Subcutaneous abdominal adipose tissue (tissue), 5 donors: ENCODE data around the gene XPNPEP3.

Source experiments
- H3K27ac ChIP-seq: one replicate; pipeline ENCODE4 v1.7.0; 2013; ENCODE audit warnings: low read depth, mild to moderate bottlenecking, inconsistent platforms, low read length, moderate library complexity
- H3K27me3 ChIP-seq, 5 donors: one replicate each; pipeline ENCODE4 v1.7.0; 2013; ENCODE audit warnings: low read length in 5 of 5, inconsistent platforms in 1 of 5; ENCODE audit not compliant: control insufficient read depth in 5 of 5, insufficient read depth in 4 of 5
- H3K36me3 ChIP-seq, 5 donors: one replicate each; pipeline ENCODE4 v1.7.0; 2013; ENCODE audit warnings: low read length in 5 of 5; ENCODE audit not compliant: control insufficient read depth in 5 of 5, insufficient read depth in 5 of 5
- H3K4me1 ChIP-seq, 5 donors: one replicate each; pipeline ENCODE4 v1.7.0; 2013; ENCODE audit warnings: low read length in 5 of 5, mild to moderate bottlenecking in 3 of 5, moderate library complexity in 1 of 5; ENCODE audit not compliant: control insufficient read depth in 5 of 5, insufficient read depth in 5 of 5
- H3K4me3 ChIP-seq, 5 donors: one replicate each; pipeline ENCODE4 v1.7.0; 2013; ENCODE audit warnings: low read length in 5 of 5, low read depth in 1 of 5
- H3K9ac ChIP-seq, 5 donors: one replicate each; pipeline ENCODE4 v1.7.0; 2013; ENCODE audit warnings: low read length in 5 of 5, mild to moderate bottlenecking in 4 of 5, moderate library complexity in 3 of 5
- H3K9me3 ChIP-seq, 5 donors: one replicate each; pipeline ENCODE4 v1.7.0; 2013; ENCODE audit warnings: low read length in 5 of 5; ENCODE audit not compliant: control insufficient read depth in 5 of 5
- donor health status: healthy.
- donor health status: healthy.
- donor health status: healthy.
- donor health status: healthy.
- donor health status: healthy.

XPNPEP3 gene

DNA sequence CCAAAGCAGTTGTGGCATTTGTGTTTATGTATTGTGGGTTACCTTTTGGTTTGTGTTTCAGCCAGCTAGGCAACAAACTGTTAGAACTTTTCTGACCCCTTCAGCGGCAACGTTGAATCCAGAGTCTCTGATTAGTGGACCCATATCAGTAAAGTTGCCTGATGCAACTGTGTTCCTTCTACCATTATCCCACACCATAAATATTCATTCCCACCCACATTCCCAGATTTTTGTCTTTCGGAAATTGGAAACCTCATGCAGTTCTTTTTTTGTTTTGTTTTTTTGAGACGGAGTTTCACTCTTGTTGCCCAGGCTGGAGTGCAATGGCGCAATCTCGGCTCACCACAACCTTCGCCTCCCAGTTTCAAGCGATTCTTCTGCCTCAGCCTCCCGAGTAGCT, 63.6 kb downstream of the XPNPEP3 start:
- Histone ChIP-seq H3K27me3 (no peaks in the 10 kb centered on the region), H3K36me3 (peaks cover 10 to 49% (median 29%) of the 10 kb centered on the region in 5 donors), H3K9ac (no peak overlapping the region), H3K4me1 (peaks cover 0 to 15% (median 6%) of the 10 kb centered on the region in 5 donors), H3K4me3 (no peak overlapping the region), H3K27ac (peak overlapping the region; percentile 40), H3K9me3 (no peaks in the 10 kb centered on the region)

GRCh38 chr22:40922484-40923303, 65.7 kb downstream of the XPNPEP3 start:
- H3K4me3 ChIP-seq, result peak overlapping the region in 1 of 5 donors; percentile 37
- H3K27me3 ChIP-seq, result no peaks in the 10 kb centered on the region
- H3K9me3 ChIP-seq, result no peaks in the 10 kb centered on the region
- peak overlapping the region in 1 of 5 donors; percentile 30 for H3K9ac ChIP-seq
- peaks cover 18 to 56% (median 36%) of the 10 kb centered on the region in 5 donors for H3K36me3 ChIP-seq
- H3K27ac ChIP-seq, result no peak overlapping the region
- peaks cover 0 to 15% (median 6%) of the 10 kb centered on the region in 5 donors for H3K4me1 ChIP-seq

- no peak overlapping the region for H3K27ac ChIP-seq
- no peaks in the 10 kb centered on the region for H3K4me1 ChIP-seq
These were observed 71.7 kb downstream of the XPNPEP3 start for GRCh38 chr22:40928657-40929056.

DNA sequence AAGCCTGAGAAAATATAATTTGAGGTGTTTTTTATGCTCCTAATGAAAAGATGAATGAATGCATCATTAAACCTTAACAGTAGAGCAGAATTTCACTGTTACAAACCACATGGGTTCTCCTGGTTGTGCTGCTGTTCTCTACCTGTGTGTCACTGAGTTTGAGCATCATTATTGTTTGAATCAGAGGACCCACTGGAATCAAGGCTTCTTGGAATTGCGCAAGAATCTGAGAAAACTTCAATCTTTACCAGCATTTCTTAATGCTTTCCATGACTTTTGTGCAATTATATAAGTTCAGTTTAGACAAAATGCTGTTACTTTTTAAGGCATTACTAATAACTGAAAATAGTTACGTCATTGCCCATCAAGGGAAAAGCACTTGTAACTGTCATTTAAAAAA, 75.4 kb downstream of the XPNPEP3 start:
- H3K4me3 ChIP-seq, result no peak overlapping the region
- no peaks in the 10 kb centered on the region for H3K4me1 ChIP-seq
- no peak overlapping the region for H3K27ac ChIP-seq
- H3K36me3 ChIP-seq, result peaks cover 10 to 28% (median 16%) of the 10 kb centered on the region in 5 donors
- H3K27me3 ChIP-seq, result no peaks in the 10 kb centered on the region
- no peak overlapping the region for H3K9ac ChIP-seq
- no peaks in the 10 kb centered on the region for H3K9me3 ChIP-seq

More at GRCh38 chr22:40928657-40929056, 71.7 kb downstream of the XPNPEP3 start:
- no peak overlapping the region for H3K4me3 ChIP-seq
- peaks cover 32 to 56% (median 36%) of the 10 kb centered on the region in 5 donors for H3K36me3 ChIP-seq
- H3K9ac ChIP-seq, result no peak overlapping the region
- no peaks in the 10 kb centered on the region for H3K9me3 ChIP-seq
- H3K27me3 ChIP-seq, result no peaks in the 10 kb centered on the region

GRCh38 chr22:40939202-40939601, 82.3 kb downstream of the XPNPEP3 start:
- Histone ChIP-seq H3K9ac (no peak overlapping the region), H3K4me1 (no peaks in the 10 kb centered on the region), H3K27me3 (no peaks in the 10 kb centered on the region), H3K4me3 (no peak overlapping the region), H3K9me3 (no peaks in the 10 kb centered on the region), H3K27ac (no peak overlapping the region), H3K36me3 (peaks cover 0 to 1% (median 0%) of the 10 kb centered on the region in 5 donors)

GRCh38 chr22:40950962-40951794, 94.2 kb downstream of the XPNPEP3 start, which contains the start of gene RBX1:
RBX1 (plus strand) TSS chr22:40951378; CDS start chr22:40951399, 21 bp downstream.
- Histone ChIP-seq H3K36me3 (peaks cover 5 to 16% (median 11%) of the 10 kb centered on the region in 5 donors), H3K9me3 (no peaks in the 10 kb centered on the region), H3K27me3 (no peaks in the 10 kb centered on the region), H3K4me3 (peak within 1 kb of the TSS; percentile 85 to 97 (median 95)), H3K27ac (peak within 1 kb of the TSS; percentile 93), H3K4me1 (peaks cover 5 to 29% (median 25%) of the 10 kb centered on the region in 5 donors), H3K9ac (peak within 1 kb of the TSS; percentile 87 to 99 (median 94))

- H3K9me3 ChIP-seq, result no peaks in the 10 kb centered on the region
- peak overlapping the region; percentile 74 to 90 (median 77) for H3K9ac ChIP-seq
- H3K27me3 ChIP-seq, result no peaks in the 10 kb centered on the region
- peaks cover 5 to 16% (median 11%) of the 10 kb centered on the region in 5 donors for H3K36me3 ChIP-seq
- H3K27ac ChIP-seq, result peak overlapping the region; percentile 88
- peak overlapping the region; percentile 85 to 97 (median 95) for H3K4me3 ChIP-seq
- peaks cover 5 to 29% (median 25%) of the 10 kb centered on the region in 5 donors for H3K4me1 ChIP-seq
These were observed 95.1 kb downstream of the XPNPEP3 start for GRCh38 chr22:40951795-40952605.

DNA sequence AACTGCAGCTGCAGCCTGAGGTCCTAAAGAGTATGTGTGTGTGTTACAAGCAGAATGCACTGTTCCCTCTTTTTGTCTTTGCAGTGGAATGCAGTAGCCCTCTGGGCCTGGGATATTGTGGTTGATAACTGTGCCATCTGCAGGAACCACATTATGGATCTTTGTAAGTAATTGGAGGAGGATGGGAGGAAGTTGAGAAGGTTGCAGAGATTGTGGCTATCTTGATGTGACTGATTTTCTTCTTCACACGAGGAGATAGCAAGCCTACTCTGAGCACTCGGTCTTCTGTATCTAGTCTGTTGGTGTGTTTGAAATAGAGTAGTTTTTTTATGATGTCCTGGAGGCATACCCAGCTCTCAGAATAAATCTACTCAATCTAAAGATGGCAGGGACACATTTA, 96.5 kb downstream of the XPNPEP3 start:
- H3K36me3 ChIP-seq, result peaks cover 5 to 17% (median 11%) of the 10 kb centered on the region in 5 donors
- H3K27ac ChIP-seq, result no peak overlapping the region
- H3K27me3 ChIP-seq, result no peaks in the 10 kb centered on the region

DNA sequence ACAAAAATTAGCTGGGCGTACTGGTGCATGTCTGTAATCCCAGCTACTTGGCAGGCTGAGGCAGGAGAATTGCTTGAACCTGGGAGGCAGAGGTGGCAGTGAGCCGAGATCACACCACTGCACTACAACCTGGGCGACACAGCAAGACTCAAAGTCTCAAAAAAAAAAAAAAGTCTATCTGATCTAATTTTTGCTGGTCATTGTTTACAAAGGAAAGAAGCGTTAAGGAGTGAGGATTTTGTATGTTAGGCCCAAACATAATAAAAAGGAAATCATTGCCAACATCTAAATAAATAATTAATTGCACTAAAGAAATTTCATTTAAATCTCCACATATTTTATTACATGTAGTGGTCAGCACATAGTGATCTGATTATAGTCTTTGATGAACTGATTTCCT, 97.2 kb downstream of the XPNPEP3 start:
- H3K4me1 ChIP-seq, result peaks cover 5 to 29% (median 25%) of the 10 kb centered on the region in 5 donors
- H3K27me3 ChIP-seq, result no peaks in the 10 kb centered on the region
- peaks cover 5 to 24% (median 13%) of the 10 kb centered on the region in 5 donors for H3K36me3 ChIP-seq
- H3K9me3 ChIP-seq, result no peaks in the 10 kb centered on the region
- H3K9ac ChIP-seq, result peak overlapping the region in 1 of 5 donors; percentile 24
- no peak overlapping the region for H3K27ac ChIP-seq
- H3K4me3 ChIP-seq, result no peak overlapping the region

More for the DNA sequence above, 96.5 kb downstream of the XPNPEP3 start:
- no peak overlapping the region for H3K4me3 ChIP-seq
- H3K9ac ChIP-seq, result no peak overlapping the region
- H3K9me3 ChIP-seq, result no peaks in the 10 kb centered on the region
- H3K4me1 ChIP-seq, result peaks cover 5 to 29% (median 25%) of the 10 kb centered on the region in 5 donors
